ENCODE results near the gene ATP11B.
"Not testable (repeated sequence)": the region's sequence is repeated elsewhere in the genome, so short reads cannot be mapped to it uniquely, and the experiment has no call there.

Gene ATP11B

GRCh38 chr3:182869059-182869458, 75.8 kb downstream of the ATP11B start (continued):
- TF ChIP-seq KLF7 (tag by site-specific recombination; IDR thresholded peaks at IDR 0.05; ENCODE audit: borderline replicate concordance) (no peak), ZBTB10 (tag by site-specific recombination; IDR thresholded peaks at IDR 0.05) (no peak), ZBTB21 (tag by site-specific recombination; IDR thresholded peaks at IDR 0.05) (no peak), ZNF211 (tag by site-specific recombination; IDR thresholded peaks at IDR 0.05; ENCODE audit: low read depth) (no peak), ZNF629 (tag by site-specific recombination; IDR thresholded peaks at IDR 0.05) (no peak), ZNF366 (tag by site-specific recombination; conservative IDR thresholded peaks at IDR 0.05) (no peak), ZNF26 (tag by site-specific recombination; IDR thresholded peaks at IDR 0.05) (no peak)

DNA sequence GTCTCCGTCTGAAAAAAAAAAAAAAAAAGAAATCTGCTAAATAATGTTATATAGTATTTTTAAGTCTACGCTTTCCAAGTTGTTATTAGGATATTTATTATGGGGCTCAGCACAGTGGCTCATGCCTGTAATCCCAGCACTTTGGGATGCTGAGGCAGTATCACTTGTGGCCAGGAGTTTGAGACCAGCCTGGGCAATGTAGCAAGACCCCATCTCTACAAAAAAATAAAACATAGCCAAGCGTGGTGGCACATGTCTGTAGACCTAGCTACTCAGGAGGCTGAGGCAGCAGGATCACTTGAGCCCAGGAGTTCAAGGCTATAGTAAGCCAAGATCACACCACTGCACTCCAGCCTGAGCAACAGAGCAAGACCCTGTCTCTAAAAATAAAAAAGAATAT, 77.6 kb downstream of the ATP11B start:
- H3K4me3 ChIP-seq (ENCODE audit: low read depth, low read length); H3K27ac ChIP-seq (ENCODE audit: extremely low read depth, low read depth, low read length); H3K4me1 ChIP-seq (ENCODE audit: control insufficient read depth, insufficient read depth, low read length); H3K9me3 ChIP-seq (ENCODE audit: control insufficient read depth, insufficient read depth, low read depth, low read length); CTCF ChIA-PET; POLR2A ChIA-PET: not testable (repeated sequence)
- H3K36me3 ChIP-seq (ENCODE audit: control insufficient read depth in 2 of 2, insufficient read depth in 1 of 2, low read length in 2 of 2), result peaks cover 15 to 57% of the 10 kb centered on the region in 2 experiments
- 0 out of 2 replicates have a peak, but pooled peaks have one; percentile 26 for TF ChIP-seq ZNF121 (tag by site-specific recombination; IDR thresholded peaks at IDR 0.05)

DNA sequence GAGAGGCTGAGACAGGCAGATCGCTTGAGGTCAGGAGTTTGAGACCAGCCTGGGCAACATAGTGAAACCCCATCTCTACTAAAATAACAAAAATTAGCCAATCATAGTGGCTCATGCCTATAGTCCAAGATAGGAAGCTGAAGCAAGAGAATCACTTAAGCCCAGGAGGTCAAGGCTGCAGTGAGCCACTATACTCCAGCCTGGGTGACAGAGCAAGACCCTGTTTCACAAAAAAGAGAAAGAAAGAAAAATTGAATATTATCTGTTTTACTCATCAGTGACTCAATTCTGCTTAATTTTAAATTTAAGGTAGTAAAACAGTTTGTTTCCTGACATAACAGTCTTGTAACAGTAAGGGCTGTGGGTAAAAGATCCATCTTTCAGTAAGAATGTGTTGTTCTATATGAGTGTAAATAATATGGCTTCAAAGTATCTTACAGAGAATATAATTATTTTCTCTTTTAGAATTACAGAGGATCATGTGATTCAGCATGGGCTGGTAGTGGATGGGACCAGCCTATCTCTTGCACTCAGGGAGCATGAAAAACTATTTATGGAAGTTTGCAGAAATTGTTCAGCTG, 85.8 kb downstream of the ATP11B start:
- ChIA-PET CTCF (no interaction called here), POLR2A (no interaction called here)
- no peak overlapping the region for H3K27ac ChIP-seq (ENCODE audit: extremely low read depth, low read depth, low read length)
- H3K4me1 ChIP-seq (ENCODE audit: control insufficient read depth, insufficient read depth, low read length), result no peaks in the 10 kb centered on the region
- peaks cover 7 to 34% of the 10 kb centered on the region in 2 experiments for H3K36me3 ChIP-seq (ENCODE audit: control insufficient read depth in 2 of 2, insufficient read depth in 1 of 2, low read length in 2 of 2)
- no peak overlapping the region for H3K4me3 ChIP-seq (ENCODE audit: low read depth, low read length)
- H3K9me3 ChIP-seq (ENCODE audit: control insufficient read depth, insufficient read depth, low read depth, low read length), result no peaks in the 10 kb centered on the region
- no peak for TF ChIP-seq BCL11A (tag by site-specific recombination; IDR thresholded peaks at IDR 0.05; ENCODE audit: low read depth)
- TF ChIP-seq ZFHX2 (tag by site-specific recombination; conservative IDR thresholded peaks at IDR 0.05), result no peak
- no peak for TF ChIP-seq ZBTB49 (tag by site-specific recombination; IDR thresholded peaks at IDR 0.05; ENCODE audit: low read depth)
- TF ChIP-seq ZFP69B (tag by site-specific recombination; IDR thresholded peaks at IDR 0.05), result no peak
- no peak for TF ChIP-seq TRIM28 (IDR thresholded peaks at IDR 0.05; ENCODE audit: borderline replicate concordance, low read length)
- TF ChIP-seq ZNF791 (tag by site-specific recombination; IDR thresholded peaks at IDR 0.05), result no peak
- no peak for TF ChIP-seq IKZF3 (tag by site-specific recombination; IDR thresholded peaks at IDR 0.05)
- no peak for TF ChIP-seq KLF16 (tag by site-specific recombination; IDR thresholded peaks at IDR 0.05)
- TF ChIP-seq, protein P1, sequence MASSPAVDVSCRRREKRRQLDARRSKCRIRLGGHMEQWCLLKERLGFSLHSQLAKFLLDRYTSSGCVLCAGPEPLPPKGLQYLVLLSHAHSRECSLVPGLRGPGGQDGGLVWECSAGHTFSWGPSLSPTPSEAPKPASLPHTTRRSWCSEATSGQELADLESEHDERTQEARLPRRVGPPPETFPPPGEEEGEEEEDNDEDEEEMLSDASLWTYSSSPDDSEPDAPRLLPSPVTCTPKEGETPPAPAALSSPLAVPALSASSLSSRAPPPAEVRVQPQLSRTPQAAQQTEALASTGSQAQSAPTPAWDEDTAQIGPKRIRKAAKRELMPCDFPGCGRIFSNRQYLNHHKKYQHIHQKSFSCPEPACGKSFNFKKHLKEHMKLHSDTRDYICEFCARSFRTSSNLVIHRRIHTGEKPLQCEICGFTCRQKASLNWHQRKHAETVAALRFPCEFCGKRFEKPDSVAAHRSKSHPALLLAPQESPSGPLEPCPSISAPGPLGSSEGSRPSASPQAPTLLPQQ (tag by site-specific recombination; IDR thresholded peaks at IDR 0.05), result no peak
- TF ChIP-seq YY2 (tag by site-specific recombination; IDR thresholded peaks at IDR 0.05), result no peak
- TF ChIP-seq, protein P2, sequence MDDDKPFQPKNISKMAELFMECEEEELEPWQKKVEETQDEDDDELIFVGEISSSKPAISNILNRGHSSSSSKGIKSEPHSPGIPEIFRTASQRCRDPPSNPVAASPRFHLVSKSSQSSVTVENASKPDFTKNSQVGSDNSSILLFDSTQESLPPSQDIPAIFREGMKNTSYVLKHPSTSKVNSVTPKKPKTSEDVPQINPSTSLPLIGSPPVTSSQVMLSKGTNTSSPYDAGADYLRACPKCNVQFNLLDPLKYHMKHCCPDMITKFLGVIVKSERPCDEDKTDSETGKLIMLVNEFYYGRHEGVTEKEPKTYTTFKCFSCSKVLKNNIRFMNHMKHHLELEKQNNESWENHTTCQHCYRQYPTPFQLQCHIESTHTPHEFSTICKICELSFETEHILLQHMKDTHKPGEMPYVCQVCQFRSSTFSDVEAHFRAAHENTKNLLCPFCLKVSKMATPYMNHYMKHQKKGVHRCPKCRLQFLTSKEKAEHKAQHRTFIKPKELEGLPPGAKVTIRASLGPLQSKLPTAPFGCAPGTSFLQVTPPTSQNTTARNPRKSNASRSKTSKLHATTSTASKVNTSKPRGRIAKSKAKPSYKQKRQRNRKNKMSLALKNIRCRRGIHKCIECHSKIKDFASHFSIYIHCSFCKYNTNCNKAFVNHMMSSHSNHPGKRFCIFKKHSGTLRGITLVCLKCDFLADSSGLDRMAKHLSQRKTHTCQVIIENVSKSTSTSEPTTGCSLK (tag by site-specific recombination; IDR thresholded peaks at IDR 0.05), result no peak
- TF ChIP-seq ZNF335 (tag by site-specific recombination; conservative IDR thresholded peaks at IDR 0.05), result no peak
- TF ChIP-seq ZNF398 (tag by site-specific recombination; IDR thresholded peaks at IDR 0.05), result no peak
- no peak for TF ChIP-seq ZNF112 (tag by site-specific recombination; IDR thresholded peaks at IDR 0.05)

Data from HEK293 (cell line).